Fibroblast of mammary gland (primary cell): ENCODE data around the gene HAND2.

Source experiments
- DNase-seq: peaks from one replicate; pipeline ENCODE4 v3.0.0-alpha.2; 2010; ENCODE audit warnings: low read depth
- H3K4me3 ChIP-seq: 2 replicates; pipeline ENCODE4 v1.5.1; 2011; ENCODE audit warnings: low read depth, mild to moderate bottlenecking, low read length, moderate library complexity; ENCODE audit not compliant: control insufficient read depth
- TF ChIP-seq, protein P1 (sequence below): conservative IDR thresholded peaks from 2 replicates; pipeline ENCODE4 v1.5.1; 2011; ENCODE audit warnings: low read depth, low read length, inconsistent platforms; ENCODE audit not compliant: control insufficient read depth, insufficient read depth

The HAND2 gene

GRCh38 chr4:173493041-173493440 is 37.0 kb downstream of the HAND2 start:
- H3K4me3 ChIP-seq = no peak overlapping the region
- no peak for DNase-seq
- TF ChIP-seq, protein P1, sequence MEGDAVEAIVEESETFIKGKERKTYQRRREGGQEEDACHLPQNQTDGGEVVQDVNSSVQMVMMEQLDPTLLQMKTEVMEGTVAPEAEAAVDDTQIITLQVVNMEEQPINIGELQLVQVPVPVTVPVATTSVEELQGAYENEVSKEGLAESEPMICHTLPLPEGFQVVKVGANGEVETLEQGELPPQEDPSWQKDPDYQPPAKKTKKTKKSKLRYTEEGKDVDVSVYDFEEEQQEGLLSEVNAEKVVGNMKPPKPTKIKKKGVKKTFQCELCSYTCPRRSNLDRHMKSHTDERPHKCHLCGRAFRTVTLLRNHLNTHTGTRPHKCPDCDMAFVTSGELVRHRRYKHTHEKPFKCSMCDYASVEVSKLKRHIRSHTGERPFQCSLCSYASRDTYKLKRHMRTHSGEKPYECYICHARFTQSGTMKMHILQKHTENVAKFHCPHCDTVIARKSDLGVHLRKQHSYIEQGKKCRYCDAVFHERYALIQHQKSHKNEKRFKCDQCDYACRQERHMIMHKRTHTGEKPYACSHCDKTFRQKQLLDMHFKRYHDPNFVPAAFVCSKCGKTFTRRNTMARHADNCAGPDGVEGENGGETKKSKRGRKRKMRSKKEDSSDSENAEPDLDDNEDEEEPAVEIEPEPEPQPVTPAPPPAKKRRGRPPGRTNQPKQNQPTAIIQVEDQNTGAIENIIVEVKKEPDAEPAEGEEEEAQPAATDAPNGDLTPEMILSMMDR = no peak

DNA sequence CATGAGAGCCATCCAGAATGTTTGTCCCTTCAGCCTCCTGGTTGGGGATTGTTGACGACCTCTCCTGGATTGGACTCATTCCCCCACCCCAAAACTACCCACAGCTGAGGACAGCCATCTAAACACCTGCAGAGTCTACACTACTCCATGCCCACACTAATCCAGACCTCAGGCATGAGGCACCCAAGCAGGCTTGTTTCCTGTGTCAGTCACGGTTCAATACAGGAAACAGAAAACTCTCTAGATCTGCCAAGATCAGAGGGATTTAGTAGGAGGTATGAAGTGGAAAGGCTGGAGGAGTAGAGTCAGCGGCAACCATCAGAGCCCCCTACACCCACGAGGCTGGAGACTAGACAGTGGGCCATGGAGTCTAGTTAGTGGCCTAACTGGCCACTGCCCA is 37.7 kb downstream of the HAND2 start:
- TF ChIP-seq, protein P1 = no peak
- H3K4me3 ChIP-seq = no peak overlapping the region
- no peak for DNase-seq

GRCh38 chr4:173490817-173491528 is 39.1 kb downstream of the HAND2 start:
- DNase-seq = peak; percentile 86
- H3K4me3 ChIP-seq = no peak overlapping the region

GRCh38 chr4:173490256-173490655 is 39.8 kb downstream of the HAND2 start:
- TF ChIP-seq, protein P1 = no peak
- H3K4me3 ChIP-seq = no peak overlapping the region
- no peak for DNase-seq

More at GRCh38 chr4:173490817-173491528, 39.1 kb downstream of the HAND2 start:
- TF ChIP-seq, protein P1 = no peak

DNA sequence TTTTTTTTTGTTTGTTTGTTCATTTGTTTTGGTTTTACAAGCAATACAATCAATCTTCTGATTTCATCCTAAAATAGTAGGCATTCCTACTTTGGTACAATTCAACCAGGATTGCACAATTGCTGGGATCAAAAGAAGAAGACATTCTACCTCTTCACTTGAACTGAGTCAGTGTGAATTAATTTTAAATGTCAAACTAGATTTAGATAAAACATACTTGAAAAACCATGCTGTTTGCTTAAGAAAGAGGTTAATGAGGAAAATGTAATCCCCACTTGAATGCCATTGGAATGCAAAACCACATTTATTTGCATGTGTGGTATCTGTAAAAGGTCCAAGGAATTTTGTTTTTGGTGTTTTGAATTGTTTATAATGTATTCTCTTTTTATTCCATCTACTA is 40.5 kb downstream of the HAND2 start:
- H3K4me3 ChIP-seq = no peak overlapping the region
- peak; percentile 85 for DNase-seq
- TF ChIP-seq, protein P1 = no peak

GRCh38 chr4:173488656-173489055 is 41.4 kb downstream of the HAND2 start:
- H3K4me3 ChIP-seq = no peak overlapping the region
- peak; percentile 40 for DNase-seq
- TF ChIP-seq, protein P1 = no peak
